GM12878 (cell line): ENCODE results near the gene B4GALT5. TPM values are rescaled to one million over a fixed set of nuclear protein-coding genes. Genes with fewer than 3 reads are reported as not detected.

Experiments
- ATAC-seq: fragments of 200-7000 bp; cut with Tn5 transposase; 3 replicates; pipeline ENCODE4 v1.9.1; 2020; ENCODE audit warnings: mild to moderate bottlenecking, moderate library complexity
- BruUV-seq: library from RNA; stranded (reverse); fragments of 400-500 nt; replicated peaks from 2 replicates; lab custom pipeline; 2021; lab: Mats Ljungman, UMichigan
- CTCF ChIA-PET: fragments of 300-600 bp; sonication (Branson Sonifier 250); formaldehyde crosslinking; extraction: SDS; loops from one replicate; lab custom pipeline; 2021; ENCODE audit warnings: inconsistent platforms; lab: Yijun Ruan, JAX
- POLR2A ChIA-PET: fragments of 350-600 bp; formaldehyde crosslinking; extraction: SDS; loops from one replicate; lab custom pipeline; 2021; ENCODE audit warnings: inconsistent platforms; lab: Charles Lee
- RAD21 ChIA-PET: fragments of 300-600 bp; sonication (Branson Sonifier 250); formaldehyde crosslinking; loops from one replicate; lab custom pipeline; 2023; ENCODE audit warnings: antibody characterized with exemption; ENCODE audit not compliant: unreplicated experiment; lab: Charles Lee
- SMC1A ChIA-PET: fragments of 300-600 bp; sonication (Branson Sonifier 250); formaldehyde crosslinking; loops from one replicate; lab custom pipeline; 2023; ENCODE audit not compliant: unreplicated experiment, uncharacterized antibody; lab: Charles Lee
- DNase-seq: peaks from one replicate; pipeline ENCODE4 v3.0.0-alpha.2; 2011; ENCODE audit warnings: low read depth, low spot score
- FAIRE-seq: peaks from 3 replicates; lab custom pipeline; 2011; peaks lifted over from hg19 to GRCh38; lab: Jason Lieb, UNC
- H2AFZ ChIP-seq: 2 replicates; pipeline ENCODE4 v1.6.0; 2011; ENCODE audit warnings: low read depth, low read length, control low read depth; ENCODE audit not compliant: control insufficient read depth
- H3K27ac ChIP-seq: 2 replicates; pipeline ENCODE4 v1.5.1; 2011; ENCODE audit warnings: control low read depth; ENCODE audit not compliant: control insufficient read depth, insufficient read depth
- H3K27me3 ChIP-seq, 2 experiments: replicated peaks in 1 of 2; 2 replicates each; pipeline versions ENCODE4 v1.6.0 to v1.6.1; 2011; ENCODE audit warnings: low read length in 1 of 2; ENCODE audit not compliant: control insufficient read depth in 2 of 2, insufficient read depth in 2 of 2
- H3K36me3 ChIP-seq, 2 experiments: 2 replicates each; pipeline ENCODE4 v1.5.1; 2011; ENCODE audit warnings: low read length in 1 of 2; ENCODE audit not compliant: control insufficient read depth in 2 of 2, insufficient read depth in 2 of 2
- H3K4me1 ChIP-seq: 2 replicates; pipeline ENCODE4 v1.6.1; 2011; ENCODE audit warnings: mild to moderate bottlenecking, low read length, moderate library complexity, mixed read lengths; ENCODE audit not compliant: control insufficient read depth, insufficient read depth
- H3K4me2 ChIP-seq: 2 replicates; pipeline ENCODE4 v1.6.0; 2011; ENCODE audit warnings: control low read depth; ENCODE audit not compliant: control insufficient read depth, insufficient read depth
- H3K4me3 ChIP-seq: fragments of 200-600 bp; sonication (generic); 2 replicates; pipeline ENCODE4 v1.5.1; 2016
- H3K79me2 ChIP-seq: 2 replicates; pipeline ENCODE4 v1.6.0; 2011; ENCODE audit warnings: low read length; ENCODE audit not compliant: control insufficient read depth, insufficient read depth
- H3K9ac ChIP-seq: 2 replicates; pipeline ENCODE4 v1.8.0; 2011; ENCODE audit warnings: low read length, control low read depth, mixed read lengths; ENCODE audit not compliant: control insufficient read depth, insufficient read depth
- H3K9me3 ChIP-seq: replicated peaks from 3 replicates; pipeline ENCODE4 v1.5.1; 2011; ENCODE audit warnings: mild to moderate bottlenecking, low read length; ENCODE audit not compliant: control insufficient read depth, insufficient read depth
- H4K20me1 ChIP-seq: 2 replicates; pipeline ENCODE4 v1.6.0; 2011; ENCODE audit not compliant: control insufficient read depth, insufficient read depth
- IRF4 ChIP-seq: IDR thresholded peaks from 2 replicates; pipeline ENCODE4 v1.6.1; 2011; ENCODE audit warnings: low read depth, low read length
- PAX5 ChIP-seq: IDR thresholded peaks from 2 replicates; pipeline ENCODE4 v1.6.1; 2011; ENCODE audit warnings: low read depth, low read length, borderline replicate concordance
- PAX8 ChIP-seq: fragments of 450-650 bp; IDR thresholded peaks from 2 replicates; pipeline ENCODE4 v1.6.1; 2017; ENCODE audit warnings: mild to moderate bottlenecking, moderate library complexity
- PML ChIP-seq: IDR thresholded peaks from 2 replicates; pipeline ENCODE4 v1.6.1; 2012; ENCODE audit warnings: low read length, inconsistent platforms
- RELA ChIP-seq: fragments of 450-650 bp; IDR thresholded peaks from 2 replicates; pipeline ENCODE4 v1.8.0; 2014; ENCODE audit warnings: borderline replicate concordance; ENCODE audit not compliant: partially characterized antibody
- RELB ChIP-seq: fragments of 450-650 bp; IDR thresholded peaks from 2 replicates; pipeline ENCODE4 v1.6.1; 2017; ENCODE audit warnings: low read depth, mild to moderate bottlenecking, moderate library complexity
- RUNX3 ChIP-seq: IDR thresholded peaks from 2 replicates; pipeline ENCODE4 v1.6.1; 2012; ENCODE audit warnings: low read length, inconsistent platforms
- SKIL ChIP-seq: fragments of 450-650 bp; IDR thresholded peaks from 2 replicates; pipeline ENCODE4 v1.6.1; 2017; ENCODE audit warnings: mild to moderate bottlenecking, low read depth, inconsistent platforms; ENCODE audit not compliant: poor library complexity, severe bottlenecking
- SMARCA5 ChIP-seq: fragments of 450-650 bp; IDR thresholded peaks from 2 replicates; pipeline ENCODE4 v1.6.1; 2017; ENCODE audit warnings: mild to moderate bottlenecking
- ZNF24 ChIP-seq: fragments of 450-650 bp; IDR thresholded peaks from 2 replicates; pipeline ENCODE4 v1.6.1; 2017; ENCODE audit warnings: antibody characterized with exemption, mild to moderate bottlenecking
- ZNF687 ChIP-seq: fragments of 450-650 bp; IDR thresholded peaks from 2 replicates; pipeline ENCODE4 v1.6.1; 2017; ENCODE audit warnings: mild to moderate bottlenecking, moderate library complexity
- WGBS: methylation state at CpG from one replicate; pipeline ENCODE4 v1.1.6; 2016; ENCODE audit warnings: low lambda C conversion rate; ENCODE audit not compliant: insufficient replicate concordance, insufficient coverage; ENCODE audit errors: missing lambda C conversion rate; 5-methylcytosine and 5-hydroxymethylcytosine counted together
- in situ Hi-C: fragments of 300-500 bp; cut with MboI; formaldehyde crosslinking; loops from 9 replicates; pipeline ENCODE4 v1.14.3; 2018; ENCODE audit warnings: mixed read lengths
- intact Hi-C: fragments of 100-400 bp; cut with micrococcal nuclease; formaldehyde crosslinking; loops from one replicate; pipeline ENCODE4 v1.14.2; 2022; ENCODE audit not compliant: unreplicated experiment
- polyA plus RNA-seq, 11 experiments: library from polyadenylated mRNA; depleted of rRNA in 4 of 11; unstranded in 6 of 11; stranded (reverse) in 5 of 11; fragments of >200 nt; fragmentation: Nextera tagmentation in 4 of 11; fragmentation: Illumina TruSeq in 1 of 11; extraction: Ambion mirVana in 4 of 11; extraction: Trizol in 1 of 11; gene quantifications; 1 replicate in 1 of 11; 2 replicates in 10 of 11; pipeline versions ENCODE4 v1.2.1 to v1.2.3, GENCODE V29; 2011 to 2016; ENCODE audit warnings: inconsistent platforms in 2 of 11, missing spikeins in 2 of 11, low read depth in 1 of 11
- total RNA-seq, 4 experiments: library from RNA; depleted of rRNA in 3 of 4; stranded (reverse); fragments of >200 nt in 3 of 4; fragmentation: Illumina TruSeq in 1 of 4; extraction: Trizol in 1 of 4; gene quantifications; 2 replicates each; pipeline versions ENCODE4 v1.2.1 to v1.2.3, GENCODE V29; 2013 to 2021

The B4GALT5 gene
- total and polyA plus RNA-seq, 10 of the 15 experiments (the other 5 are each of a cell fraction or from before 2014, with no cell fraction given), result 2.0 to 55.5 (median 20.2) TPM

GRCh38 chr20:49751397-49751736 is 37.7 kb upstream of the B4GALT5 start:
- Histone ChIP-seq H3K9ac (no peak overlapping the region), H3K27me3 (no peaks in the 10 kb centered on the region), H4K20me1 (no peaks in the 10 kb centered on the region), H3K27ac (peak overlapping the region; percentile 81), H3K79me2 (no peaks in the 10 kb centered on the region), H2AFZ (peak overlapping the region; percentile 84), H3K9me3 (no peaks in the 10 kb centered on the region), H3K4me2 (peak overlapping the region; percentile 73), H3K36me3 (no peaks in the 10 kb centered on the region)
- in situ Hi-C loops, result no loop called here
- no peak for DNase-seq
- WGBS, result 42% methylated on average over 3 of the region's 3 CpGs
- ChIA-PET SMC1A (interaction anchor here (0.6 to 2.4 kb wide), 14 partner anchors 24 to 130 kb away, joined by 3 to 12 read pairs (median 4); partner anchors contain the start of gene SLC9A8), CTCF (interaction anchor here (0.9 to 2.0 kb wide), 7 partner anchors 14 to 143 kb away, joined by 3 to 8 read pairs (median 3); no protein-coding TSS in a partner anchor), RAD21 (interaction anchor here (0.7 to 3.4 kb wide), 8 partner anchors 23 to 138 kb away, joined by 3 to 10 read pairs (median 4); no protein-coding TSS in a partner anchor), POLR2A (interaction anchor here (1.1 to 1.5 kb wide), 4 partner anchors 51 to 116 kb away, joined by 3 to 6 read pairs (median 4); no protein-coding TSS in a partner anchor)
- TF ChIP-seq RELB (0 out of 2 replicates have a peak, but pooled peaks have one; percentile 3), IRF4 (no peak), ZNF687 (peak; percentile 61; the same call in 1 of the 2 replicates), PAX5 (no peak), SMARCA5 (0 out of 2 replicates have a peak, but pooled peaks have one; percentile 15), PAX8 (0 out of 2 replicates have a peak, but pooled peaks have one; percentile 16), RUNX3 (no peak), ZNF24 (0 out of 2 replicates have a peak, but pooled peaks have one; percentile 12), SKIL (peak; percentile 19), PML (no peak), RELA (no peak)
- TF ChIP-seq, all 136 proteins: peak for 6
- H3K4me1 ChIP-seq, result peaks cover 17% of the 10 kb centered on the region
- intact Hi-C loops, result loop anchor here (1.0 kb wide), 1 partner anchor 35 kb away; no protein-coding TSS in a partner anchor
- FAIRE-seq (no peak), ATAC-seq (no peak)
- no TSS peak for BruUV-seq
- no peak overlapping the region; the same call in 1 of the 2 replicates for H3K4me3 ChIP-seq
